K562 (cell line): ENCODE measurements around the gene NACC1. TPM values are rescaled to one million over a fixed set of nuclear protein-coding genes. Genes with fewer than 3 reads are reported as not detected.

Experiments used
- ARID3B ChIP-seq: fragments of 250-450 bp; sonication (Bioruptor Pico); IDR thresholded peaks from 2 replicates; pipeline ENCODE4 v1.4.0; 2020; ENCODE audit warnings: borderline replicate concordance
- CBX1 ChIP-seq: sonication (generic); IDR thresholded peaks from 2 replicates; pipeline ENCODE4 v1.6.1; 2016; ENCODE audit warnings: antibody characterized with exemption, low read depth, mild to moderate bottlenecking
- CREB3 ChIP-seq: fragments of 450-650 bp; conservative IDR thresholded peaks from 2 replicates; pipeline ENCODE4 v1.6.1; 2016; ENCODE audit warnings: missing genetic modification characterization, low read depth, mild to moderate bottlenecking, missing compliant biosample characterization, moderate library complexity
- CREB5 ChIP-seq: fragments of 250-450 bp; sonication (Bioruptor Pico); IDR thresholded peaks from 2 replicates; pipeline ENCODE4 v1.5.0; 2020; ENCODE audit warnings: mild to moderate bottlenecking
- ELF1 ChIP-seq: fragments of 200-800 bp; sonication (Bioruptor generic); IDR thresholded peaks from 2 replicates; pipeline ENCODE4 v1.6.1; 2016; ENCODE audit warnings: missing genetic modification characterization, missing compliant biosample characterization
- FUS ChIP-seq: fragments of 200-400 bp; formaldehyde crosslinking; optimal IDR thresholded peaks from 2 replicates; pipeline ENCODE3; 2017; ENCODE audit warnings: low read depth, low read length
- HDAC6 ChIP-seq: IDR thresholded peaks from 2 replicates; pipeline ENCODE4 v1.6.1; 2012; ENCODE audit warnings: low read depth, mild to moderate bottlenecking, control low read depth, inconsistent platforms, low read length, moderate library complexity
- HIVEP1 ChIP-seq: fragments of 250-450 bp; sonication (Bioruptor Pico); IDR thresholded peaks from 2 replicates; pipeline ENCODE4 v1.4.0; 2020; ENCODE audit warnings: mild to moderate bottlenecking
- HNRNPL ChIP-seq: fragments of 200-400 bp; formaldehyde crosslinking; IDR thresholded peaks from 2 replicates; pipeline ENCODE4 v1.6.1; 2017; ENCODE audit warnings: low read depth, mild to moderate bottlenecking, low read length
- NCOA6 ChIP-seq: fragments of 450-650 bp; IDR thresholded peaks from 2 replicates; pipeline ENCODE4 v1.6.1; 2017; ENCODE audit warnings: mild to moderate bottlenecking
- NR0B1 ChIP-seq: fragments of 450-650 bp; IDR thresholded peaks from one replicate; pipeline ENCODE4 v1.6.1; 2018; ENCODE audit warnings: mild to moderate bottlenecking, moderate library complexity; ENCODE audit not compliant: partially characterized antibody
- NRF1 ChIP-seq, 2 experiments: fragments of 450-650 bp; IDR thresholded peaks in 1 of 2; conservative IDR thresholded peaks in 1 of 2; 2 replicates each; pipeline ENCODE4 v1.6.1; 2014; ENCODE audit warnings: mild to moderate bottlenecking in 2 of 2
- PHB ChIP-seq: fragments of 250-450 bp; sonication (Bioruptor Pico); IDR thresholded peaks from 2 replicates; pipeline ENCODE4 v1.5.0; 2021
- PURB ChIP-seq: sonication (generic); formaldehyde crosslinking; IDR thresholded peaks from 2 replicates; pipeline ENCODE4 v1.9.0; 2021; ENCODE audit warnings: low read depth, mild to moderate bottlenecking, missing genetic modification reagents
- SMARCA5 ChIP-seq: fragments of 450-650 bp; IDR thresholded peaks from 2 replicates; pipeline ENCODE4 v1.6.1; 2016
- THRAP3 ChIP-seq: fragments of 450-650 bp; IDR thresholded peaks from 2 replicates; pipeline ENCODE4 v1.6.1; 2016; ENCODE audit warnings: mild to moderate bottlenecking, inconsistent platforms, borderline replicate concordance
- ZNF232 ChIP-seq: sonication (generic); formaldehyde crosslinking; IDR thresholded peaks from 2 replicates; pipeline ENCODE4 v1.8.0; 2022; ENCODE audit warnings: mild to moderate bottlenecking, missing genetic modification reagents
- ZNF347 ChIP-seq: fragments of 450-650 bp; formaldehyde crosslinking; IDR thresholded peaks from 2 replicates; pipeline ENCODE4 v1.4.0; 2020; ENCODE audit warnings: low read depth, mild to moderate bottlenecking, moderate library complexity
- ZNF639 ChIP-seq, 2 experiments: fragments of 200-800 bp in 1 of 2; sonication (Bioruptor generic) in 1 of 2; sonication (generic) in 1 of 2; formaldehyde crosslinking in 1 of 2; IDR thresholded peaks in 1 of 2; conservative IDR thresholded peaks in 1 of 2; 2 replicates each; pipeline versions ENCODE4 v1.5.0 to v1.6.1; 2016 to 2020; ENCODE audit warnings: missing compliant biosample characterization in 1 of 2, missing genetic modification characterization in 1 of 2, missing genetic modification reagents in 1 of 2
- polyA plus RNA-seq, 8 experiments: library from polyadenylated mRNA; depleted of rRNA in 4 of 8; stranded (reverse) in 5 of 8; unstranded in 3 of 8; fragments of >200 nt; fragmentation: Nextera tagmentation in 2 of 8; fragmentation: Illumina TruSeq in 1 of 8; extraction: Ambion mirVana in 2 of 8; extraction: Trizol in 1 of 8; gene quantifications; 2 replicates each; pipeline versions ENCODE4 v1.2.1 to v1.2.3, GENCODE V29; 2011 to 2014; ENCODE audit warnings: inconsistent platforms in 1 of 8, missing spikeins in 1 of 8
- total RNA-seq, 7 experiments: library from RNA; depleted of rRNA in 6 of 7; stranded (reverse); fragments of >200 nt in 6 of 7; fragmentation: Illumina TruSeq in 2 of 7; extraction: Trizol in 2 of 7; gene quantifications; 2 replicates each; pipeline versions ENCODE4 v1.2.1 to v1.2.3, GENCODE V29; 2011 to 2021; ENCODE audit warnings: low replicate concordance in 1 of 7

The NACC1 gene
- total and polyA plus RNA-seq, 9 of the 15 experiments (the other 6 are each of a cell fraction or from before 2014, with no cell fraction given), result 0.04 to 96.6 (median 25.8) TPM

GRCh38 chr19:13103581-13104359 lies 14.3 kb upstream of the NACC1 start (continued):
- no peak for TF ChIP-seq CREB3
- TF ChIP-seq HDAC6, result no peak
- TF ChIP-seq NCOA6, result no peak
- no peak for TF ChIP-seq NRF1 (conservative IDR thresholded peaks at IDR 0.05 in 1 of 2, IDR thresholded peaks at IDR 0.05 in 1 of 2)
- TF ChIP-seq HIVEP1 (CRISPR knock-in tag), result peak; percentile 2; the same call in 1 of the 2 replicates
- TF ChIP-seq ZNF347 (CRISPR knock-in tag), result no peak
- TF ChIP-seq PHB (CRISPR knock-in tag), result no peak
- TF ChIP-seq HNRNPL, result no peak
- TF ChIP-seq FUS, result no peak
- no peak for TF ChIP-seq ZNF232
- no peak for TF ChIP-seq NR0B1
- TF ChIP-seq ELF1, result no peak
- TF ChIP-seq CBX1, result no peak
- TF ChIP-seq CREB5 (CRISPR knock-in tag), result no peak
- no peak for TF ChIP-seq PURB
- 0 out of 2 replicates have a peak, but pooled peaks have one; percentile 44 for TF ChIP-seq SMARCA5
- TF ChIP-seq THRAP3, result 0 out of 2 replicates have a peak, but pooled peaks have one; percentile 62
- TF ChIP-seq ZNF639 (CRISPR knock-in tag; conservative IDR thresholded peaks at IDR 0.05 in 1 of 2, IDR thresholded peaks at IDR 0.05 in 1 of 2), result no peak
- no peak for TF ChIP-seq ARID3B (CRISPR knock-in tag)
